Stimulated activated CD4-positive, alpha-beta T cell treated with anti-CD3 and anti-CD28 coated beads, Interleukin-2, amount 100 ng/mL, for 48 hours (primary cell): ENCODE data around the gene TSC22D2.

Source experiments
- DNase-seq, 2 donors: peaks; one replicate each; pipeline ENCODE4 v3.0.0-alpha.2; 2020

Gene TSC22D2

DNA sequence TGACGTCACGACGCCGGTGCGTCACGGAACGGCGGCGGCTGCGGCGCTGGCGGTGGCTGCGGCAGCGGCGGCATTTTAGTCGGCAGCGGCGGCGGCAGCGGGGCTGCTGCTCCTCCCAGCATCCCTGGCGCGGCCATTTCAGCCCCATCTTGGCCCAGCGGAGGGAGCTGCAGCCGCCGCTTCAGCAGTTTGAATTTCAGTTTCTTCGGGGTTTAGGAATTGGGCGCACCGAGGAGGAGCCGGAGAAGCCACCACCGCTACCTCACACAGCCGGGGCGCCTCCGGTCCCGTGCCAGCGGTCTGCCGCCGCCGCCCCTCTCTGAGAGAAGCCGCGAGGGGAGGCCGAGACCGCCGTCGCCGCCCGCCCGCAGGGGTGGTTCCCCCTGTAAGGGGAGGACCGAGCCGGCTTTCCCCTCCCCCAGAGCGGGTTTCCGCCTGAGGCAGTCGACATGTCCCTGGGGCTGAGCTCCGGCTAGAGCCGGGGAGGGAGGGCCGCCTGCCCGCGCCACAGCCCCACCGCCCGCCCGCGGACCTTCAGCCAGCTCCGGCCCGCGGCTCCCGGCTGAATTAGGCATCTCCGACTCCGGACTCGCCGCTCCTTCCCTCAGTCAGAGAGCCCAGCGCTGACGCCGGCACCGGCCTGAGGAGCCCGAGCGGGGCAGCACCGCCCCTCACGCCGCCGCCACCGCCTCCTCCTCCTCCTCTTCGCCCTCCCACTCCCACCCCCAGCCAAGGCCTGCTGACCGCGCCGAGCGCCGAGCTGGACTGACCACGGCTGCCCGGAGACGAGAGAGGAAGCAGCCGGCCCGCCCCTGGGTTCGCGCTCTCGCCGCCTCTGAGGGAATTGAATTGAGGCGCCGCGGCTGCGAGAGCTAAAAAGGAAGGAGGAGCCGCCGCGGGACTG, at the start of gene TSC22D2:
Gene TSC22D2, plus strand, starts transcription at position 78 of the 904 bp plus-strand sequence. CDS start 1,053 bp downstream, outside the sequence.
- peak; percentile 96 to 97 for DNase-seq

DNA sequence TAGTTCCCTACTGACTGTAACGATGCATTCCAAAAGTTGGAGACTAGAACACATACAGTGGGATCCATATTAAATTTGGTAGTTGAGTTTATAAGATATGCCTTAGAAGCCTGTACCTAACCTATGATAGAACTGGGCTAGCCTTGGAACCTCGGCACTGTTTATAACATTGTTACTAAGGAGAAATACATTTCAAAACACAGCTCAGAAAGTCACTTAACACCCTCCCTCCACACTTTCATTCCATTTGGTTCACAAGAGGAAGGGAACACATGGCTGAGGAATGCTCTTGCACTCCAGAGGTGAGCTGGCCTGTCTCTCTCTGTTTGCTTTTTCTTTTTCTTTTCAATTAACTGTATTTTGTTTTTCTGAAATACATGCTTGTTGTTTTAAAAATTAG, 48.7 kb upstream of the TSC22D2 start:
- DNase-seq: no peak

DNA sequence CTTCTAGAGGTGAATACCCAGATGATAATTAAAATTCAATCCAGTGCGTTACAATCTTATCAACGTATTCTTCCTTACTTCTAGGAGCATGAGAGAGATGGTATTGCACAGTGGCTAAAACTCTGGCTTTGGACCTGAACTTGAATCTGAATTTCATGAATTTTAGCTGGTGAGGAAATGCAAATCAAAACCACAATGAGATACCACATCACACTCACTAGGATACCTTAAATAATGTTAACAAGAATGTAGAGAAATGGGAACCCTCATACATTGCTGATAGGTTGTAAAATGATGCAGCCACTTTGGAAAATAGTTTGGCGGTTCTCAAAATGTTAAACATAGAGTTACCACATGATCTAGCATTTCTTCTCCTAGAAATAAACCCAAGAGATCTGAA, 47.1 kb upstream of the TSC22D2 start:
- DNase-seq: no peak

DNA sequence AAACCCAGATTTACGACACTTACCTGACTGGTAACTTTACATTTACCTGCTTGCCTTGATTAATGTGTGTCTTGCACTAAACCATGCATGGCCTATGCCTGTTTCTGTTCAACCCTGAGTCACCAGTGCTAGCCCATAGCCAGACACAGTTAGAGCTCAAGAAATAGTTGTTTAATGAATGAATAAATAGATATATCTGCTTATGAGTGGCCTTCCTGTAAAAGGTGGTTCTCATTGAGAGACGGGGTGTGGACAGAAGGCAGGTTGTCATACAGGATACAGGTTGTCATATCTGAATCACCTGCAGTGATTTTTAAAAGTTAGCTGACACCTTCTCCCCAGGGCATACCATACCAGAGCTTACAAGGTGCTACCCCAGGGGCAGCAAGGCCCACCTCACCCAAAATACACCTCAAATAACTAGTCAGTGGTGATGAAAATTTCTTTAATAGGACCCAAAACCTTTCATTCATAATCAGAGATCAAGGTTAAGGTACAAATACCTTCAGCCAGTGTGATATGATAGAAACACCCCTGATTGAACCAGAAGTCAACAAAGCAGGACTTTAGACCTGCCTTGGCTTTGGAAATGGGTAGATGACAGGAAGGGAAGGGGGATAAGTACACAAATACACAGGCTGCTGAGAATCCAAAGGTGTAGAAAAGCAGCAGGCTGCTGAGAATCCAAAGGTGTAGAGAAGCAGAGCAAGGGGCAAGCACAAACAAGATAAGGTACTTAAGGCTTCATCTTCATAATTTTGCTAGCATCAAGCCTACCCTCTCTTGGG, 45.4 kb upstream of the TSC22D2 start:
- DNase-seq: no peak

DNA sequence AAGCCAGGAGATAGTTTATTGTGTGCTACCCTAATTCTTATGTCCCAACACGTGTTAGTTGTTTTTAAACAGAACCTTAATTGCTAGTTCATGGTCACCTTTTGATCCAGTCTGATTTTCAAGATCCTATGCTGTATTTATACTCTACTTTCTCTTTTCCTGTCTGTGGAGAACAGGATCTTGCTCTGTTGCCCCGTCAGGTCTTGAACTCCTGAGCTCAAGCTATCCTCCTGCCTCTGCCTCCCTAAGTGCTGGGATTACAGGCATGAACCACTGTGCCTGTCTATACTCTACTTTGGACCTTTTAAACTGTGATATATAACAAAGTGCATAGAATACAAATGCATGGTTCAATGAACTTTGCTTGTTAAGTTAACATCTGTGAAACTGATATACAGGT, 44.7 kb upstream of the TSC22D2 start:
- no peak for DNase-seq

DNA sequence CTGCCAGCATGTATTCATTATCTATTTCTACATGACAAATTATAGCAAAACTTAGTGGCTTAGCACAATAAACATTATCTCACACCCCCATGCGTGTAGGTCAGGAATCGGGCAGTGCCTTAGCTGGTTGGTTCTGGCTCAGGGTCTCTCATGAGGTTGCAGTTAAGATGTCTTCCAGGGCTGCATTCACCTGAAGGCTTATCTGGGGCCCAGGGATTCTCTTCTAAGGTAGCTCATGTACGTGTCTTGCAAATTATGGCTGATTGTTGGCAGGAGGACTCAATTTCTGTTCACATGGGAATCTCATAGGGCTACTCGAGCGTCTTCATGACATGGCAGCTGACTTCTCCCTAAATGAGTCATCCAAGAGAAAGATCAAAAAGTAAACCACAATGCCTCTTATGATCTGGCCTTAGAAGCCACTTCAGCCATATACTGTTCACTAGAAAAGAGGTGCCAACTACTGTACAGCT, 42.9 kb upstream of the TSC22D2 start:
- no peak for DNase-seq

DNA sequence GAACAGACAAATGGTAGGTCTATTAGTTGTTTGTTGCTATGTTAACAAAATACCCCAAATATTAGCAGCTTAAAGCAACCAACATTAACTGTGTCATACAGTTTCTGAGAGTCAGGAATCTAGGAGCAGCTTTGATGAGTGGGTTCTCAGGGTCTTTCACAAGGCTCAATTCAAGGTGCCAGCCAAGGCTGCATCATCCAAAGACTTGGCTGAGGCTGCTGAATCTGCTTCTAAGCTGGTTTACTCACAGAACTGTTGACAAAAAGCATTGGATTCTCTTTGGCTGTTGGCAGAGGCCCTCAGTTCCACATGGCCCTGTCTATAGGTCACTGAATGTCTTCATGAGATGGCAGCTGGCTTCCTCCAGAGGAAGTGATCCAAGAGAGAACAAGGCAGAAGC, 40.3 kb upstream of the TSC22D2 start:
- no peak for DNase-seq

DNA sequence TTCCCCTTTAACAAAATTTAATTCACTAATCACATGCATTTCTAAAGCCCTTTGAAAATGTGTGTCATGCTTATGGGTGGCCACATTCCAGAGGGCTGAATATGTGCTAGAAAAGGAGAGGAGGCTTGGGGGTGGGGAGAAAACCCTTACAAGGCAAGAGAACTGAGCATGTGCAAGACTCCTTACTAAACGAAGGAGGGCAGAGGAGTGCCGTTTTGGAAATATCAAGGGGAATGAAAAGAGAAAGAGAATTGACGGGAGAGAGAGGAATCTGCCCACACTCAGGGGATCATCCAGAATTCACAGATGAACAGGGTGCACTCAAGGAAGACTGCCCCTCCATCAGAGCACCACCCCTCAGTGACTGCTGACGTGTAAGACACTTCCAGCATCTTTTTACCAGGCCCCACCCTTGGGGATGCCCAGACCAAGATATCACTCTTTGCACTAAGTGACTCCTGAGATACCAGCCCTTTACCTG, 37.9 kb upstream of the TSC22D2 start:
- DNase-seq: no peak

DNA sequence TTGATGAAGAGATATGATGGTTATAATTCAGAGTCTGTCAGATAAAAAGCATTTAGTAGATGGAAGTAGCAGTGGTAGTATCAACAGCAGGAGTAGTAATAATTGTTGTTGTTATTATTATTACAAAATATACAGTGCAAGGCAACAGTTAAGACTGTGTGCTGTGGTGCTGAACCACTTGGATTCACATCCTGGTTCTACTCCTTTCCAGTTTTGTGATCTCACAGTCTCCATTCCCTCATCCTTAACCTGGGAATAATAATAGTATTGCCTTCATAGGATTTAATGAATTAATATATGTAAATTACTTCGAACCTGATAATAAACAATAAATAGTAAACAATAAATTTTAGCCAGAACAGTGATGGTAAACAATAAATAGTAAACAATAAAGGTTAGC, 37.1 kb upstream of the TSC22D2 start:
- DNase-seq: no peak

DNA sequence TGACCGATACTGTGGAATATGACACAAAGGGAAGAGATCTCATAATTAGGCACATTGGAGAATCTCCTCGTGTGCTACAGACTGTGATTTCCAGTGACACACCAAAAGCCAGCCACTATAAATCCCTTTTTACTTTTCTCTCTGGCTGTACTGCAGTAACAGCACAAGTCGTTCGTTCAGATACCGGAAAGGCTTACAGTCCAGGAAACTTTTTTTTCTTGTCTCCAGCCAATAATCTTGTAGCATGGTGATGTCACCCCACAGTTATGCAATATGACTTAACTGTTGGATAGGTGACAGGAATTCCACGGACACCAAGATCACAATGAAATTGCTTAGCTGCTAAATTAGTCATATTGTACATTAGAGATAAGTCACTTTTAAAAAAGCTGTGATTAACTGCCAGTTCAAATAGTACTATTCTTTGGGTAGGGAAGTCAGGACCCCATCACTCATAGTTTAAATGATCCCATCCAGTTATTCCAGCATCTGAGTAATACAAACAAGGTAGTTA, 36.3 kb upstream of the TSC22D2 start:
- no peak for DNase-seq

DNA sequence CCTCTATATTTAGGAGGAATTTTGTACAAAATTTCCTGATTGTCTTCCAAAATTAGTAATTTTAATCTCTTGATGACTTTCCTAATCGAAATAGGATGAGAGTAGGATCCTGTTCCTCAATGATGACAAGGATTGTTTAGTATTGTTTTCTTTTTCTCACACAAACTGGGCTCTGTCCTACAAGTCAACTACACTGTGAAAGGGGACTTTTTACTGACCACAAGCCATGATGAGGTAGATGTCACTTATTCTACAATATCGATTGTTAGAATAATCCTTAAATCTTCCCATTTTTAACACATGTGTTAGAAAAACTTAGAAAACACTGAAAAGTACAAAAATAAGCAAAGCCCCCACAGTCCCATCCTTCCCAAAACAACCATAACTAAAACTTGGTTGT, 35.8 kb upstream of the TSC22D2 start:
- DNase-seq: no peak

DNA sequence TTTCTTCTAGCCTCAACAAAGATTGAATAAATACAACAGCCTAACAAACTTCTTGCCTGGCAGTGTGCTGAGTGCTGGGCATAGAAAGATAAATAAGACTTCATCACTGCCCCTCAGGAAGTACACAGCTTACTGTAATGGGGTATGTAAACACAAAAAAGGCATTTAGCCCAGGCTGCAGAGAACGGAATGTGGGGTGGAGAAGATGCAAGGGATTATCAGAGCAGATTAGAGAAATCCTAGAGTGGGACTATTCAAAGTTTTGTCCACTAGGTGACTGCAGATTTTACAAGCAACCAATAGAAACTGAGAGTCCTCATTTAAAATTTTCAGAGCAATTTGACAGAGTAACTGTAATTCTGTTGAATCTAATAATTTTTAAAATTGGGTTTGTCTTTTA, 35.4 kb upstream of the TSC22D2 start:
- DNase-seq: no peak

DNA sequence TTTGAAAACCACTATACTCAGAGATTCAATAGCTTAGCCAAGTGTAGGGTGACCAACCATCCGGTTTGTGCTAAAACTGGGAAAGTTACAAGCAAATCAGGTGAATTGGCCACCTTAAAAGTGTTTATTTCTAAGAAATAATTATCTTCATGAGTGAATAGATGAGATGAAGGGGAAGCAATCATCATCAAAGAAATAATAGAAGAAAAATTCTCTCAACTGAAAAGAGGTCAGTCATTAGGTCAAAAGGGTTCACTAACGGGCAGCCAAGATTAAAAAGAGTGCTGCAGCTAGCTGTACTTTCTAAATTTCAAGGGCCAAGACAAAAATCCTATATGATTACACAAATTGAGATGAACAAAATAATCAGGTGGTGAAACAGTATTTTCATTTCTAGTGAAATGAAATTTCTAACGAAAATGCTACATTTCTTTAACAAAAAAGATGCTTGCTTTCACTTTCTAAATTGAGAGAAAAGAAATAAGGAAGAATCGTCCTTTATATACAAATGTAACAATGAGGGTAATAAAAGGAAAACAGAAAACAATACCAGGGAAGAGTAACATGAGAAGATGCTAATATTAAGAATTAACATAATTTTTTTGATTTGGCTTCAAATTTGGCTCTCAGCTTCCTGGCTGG, 34.7 kb upstream of the TSC22D2 start:
- no peak for DNase-seq

DNA sequence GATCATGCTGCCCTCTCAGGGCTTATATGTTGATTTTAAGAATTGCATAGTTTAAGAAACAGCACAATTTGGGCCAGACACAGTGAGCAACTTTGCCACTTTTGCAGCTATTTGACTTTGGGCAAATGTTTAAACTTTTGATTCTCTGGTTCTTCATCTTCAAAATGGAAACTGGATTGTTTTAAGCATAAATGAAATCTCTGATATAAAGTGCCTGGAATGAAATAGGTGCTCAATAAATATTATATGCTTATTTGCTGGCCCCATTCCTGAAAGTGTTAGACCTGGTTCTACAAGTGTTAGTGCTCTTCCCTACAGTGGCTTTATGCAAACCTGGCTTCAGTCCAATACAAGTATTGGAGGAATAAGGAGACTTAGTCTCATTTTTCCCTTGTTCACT, 33.1 kb upstream of the TSC22D2 start:
- no peak for DNase-seq

DNA sequence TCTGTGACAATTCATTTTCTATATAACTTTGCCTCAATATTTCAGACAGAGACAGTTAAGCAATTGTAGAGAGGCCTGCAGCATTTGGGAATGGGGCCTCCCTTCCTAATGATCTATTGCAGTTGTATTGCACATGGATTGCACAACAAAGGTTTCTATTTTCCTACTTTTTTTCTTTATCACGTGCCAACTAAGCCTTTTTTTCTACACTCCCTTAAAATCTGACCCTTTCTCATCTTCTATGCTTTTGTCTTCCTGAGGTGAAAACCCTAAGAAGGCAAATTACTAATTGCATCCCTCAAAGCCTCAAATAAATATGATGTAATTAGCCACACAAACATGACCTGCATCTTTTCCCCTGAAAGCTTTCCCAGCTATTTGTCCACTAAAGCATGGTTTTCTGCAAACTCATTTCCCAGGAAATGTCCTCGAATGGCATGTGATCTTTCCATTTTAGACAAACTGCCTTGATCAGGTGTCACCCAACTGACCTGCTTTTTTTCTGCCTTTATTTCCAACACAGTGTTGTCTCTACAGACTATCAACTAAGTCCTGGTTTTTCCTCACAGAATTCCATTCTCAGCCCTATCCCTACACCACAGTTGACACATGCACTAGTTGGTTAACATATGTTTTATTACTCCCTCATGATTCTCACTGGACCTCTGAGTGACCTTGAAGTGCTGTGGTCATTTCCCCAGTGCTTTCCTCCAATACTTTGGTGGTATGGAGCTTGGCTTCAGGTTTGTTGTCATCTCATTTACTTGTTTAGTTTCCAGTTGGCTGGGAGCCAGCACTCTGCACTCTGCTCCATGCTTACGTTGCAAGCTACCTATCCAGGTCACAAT, 31.9 kb upstream of the TSC22D2 start:
- DNase-seq: no peak

DNA sequence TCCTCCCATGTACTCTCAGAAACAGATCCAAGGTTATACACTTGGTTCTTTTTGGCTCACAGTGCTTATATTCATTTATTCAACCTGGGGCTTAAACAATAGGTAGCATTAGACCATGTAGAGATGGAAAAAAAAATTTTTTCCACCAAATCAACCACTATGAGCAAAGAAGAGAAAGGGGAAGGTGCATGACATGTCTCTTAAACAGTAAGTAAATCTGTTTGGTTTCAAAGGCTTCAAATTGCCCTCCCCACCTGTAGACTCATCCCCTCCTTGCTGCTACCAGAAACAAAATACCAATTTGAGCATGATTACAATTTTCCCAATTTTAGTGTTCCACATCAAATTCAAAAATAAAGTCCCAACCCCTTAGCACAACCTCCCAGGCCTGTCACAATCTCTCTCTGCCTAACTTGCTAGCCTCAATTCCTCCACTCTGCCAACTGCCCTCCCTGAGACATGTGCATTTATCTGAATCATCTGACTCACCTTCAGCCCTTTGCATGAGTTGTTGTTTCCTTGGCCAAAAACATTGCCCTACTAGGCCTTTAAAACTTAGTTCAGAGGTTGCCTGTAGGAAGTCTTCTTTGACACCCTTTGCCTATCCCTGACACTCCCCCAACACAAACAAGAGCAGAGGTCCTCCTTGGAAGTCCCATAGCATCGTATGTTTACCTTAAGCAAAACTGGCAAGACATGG, 30.3 kb upstream of the TSC22D2 start:
- no peak for DNase-seq

DNA sequence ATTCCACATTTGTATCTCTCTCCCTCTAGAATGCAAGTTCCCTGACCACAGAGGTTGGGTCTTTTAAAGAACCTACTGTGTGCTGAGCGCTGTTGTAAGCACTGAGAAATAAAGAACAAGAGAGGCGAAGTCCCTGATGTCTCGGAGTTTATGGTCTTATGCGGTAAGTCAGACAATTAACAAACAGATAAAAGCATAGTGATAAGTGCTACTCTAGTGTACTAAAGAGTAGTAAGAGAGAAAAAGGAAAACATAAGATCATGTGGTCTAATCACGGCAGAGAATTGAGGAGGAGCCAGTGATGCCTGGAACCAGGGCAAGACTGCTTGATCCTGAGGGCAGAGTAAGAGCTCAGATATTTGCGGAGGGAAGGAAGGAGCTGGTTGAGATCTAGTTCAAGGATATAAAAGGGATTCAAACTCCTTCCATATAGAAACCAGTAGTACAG, 29.8 kb upstream of the TSC22D2 start:
- no peak for DNase-seq

DNA sequence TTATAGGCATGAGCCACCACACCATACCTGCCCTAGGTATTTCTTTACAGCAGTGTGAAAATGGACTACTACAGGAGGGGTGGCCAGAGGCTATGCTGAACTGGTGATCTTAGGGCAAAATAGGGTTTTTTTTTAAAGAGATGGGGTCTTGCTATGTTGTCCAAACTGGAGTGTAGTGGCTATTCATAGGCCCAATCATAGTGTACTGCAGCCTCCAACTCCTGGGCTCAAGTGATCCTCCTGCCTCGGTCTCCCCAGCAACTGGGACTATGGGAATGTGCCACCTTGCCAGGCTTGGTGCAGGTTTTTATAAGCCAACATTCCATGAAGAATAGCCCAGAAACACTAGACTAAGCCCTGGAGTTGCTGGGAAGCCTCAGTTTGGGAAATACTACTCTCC, 28.6 kb upstream of the TSC22D2 start:
- no peak for DNase-seq

DNA sequence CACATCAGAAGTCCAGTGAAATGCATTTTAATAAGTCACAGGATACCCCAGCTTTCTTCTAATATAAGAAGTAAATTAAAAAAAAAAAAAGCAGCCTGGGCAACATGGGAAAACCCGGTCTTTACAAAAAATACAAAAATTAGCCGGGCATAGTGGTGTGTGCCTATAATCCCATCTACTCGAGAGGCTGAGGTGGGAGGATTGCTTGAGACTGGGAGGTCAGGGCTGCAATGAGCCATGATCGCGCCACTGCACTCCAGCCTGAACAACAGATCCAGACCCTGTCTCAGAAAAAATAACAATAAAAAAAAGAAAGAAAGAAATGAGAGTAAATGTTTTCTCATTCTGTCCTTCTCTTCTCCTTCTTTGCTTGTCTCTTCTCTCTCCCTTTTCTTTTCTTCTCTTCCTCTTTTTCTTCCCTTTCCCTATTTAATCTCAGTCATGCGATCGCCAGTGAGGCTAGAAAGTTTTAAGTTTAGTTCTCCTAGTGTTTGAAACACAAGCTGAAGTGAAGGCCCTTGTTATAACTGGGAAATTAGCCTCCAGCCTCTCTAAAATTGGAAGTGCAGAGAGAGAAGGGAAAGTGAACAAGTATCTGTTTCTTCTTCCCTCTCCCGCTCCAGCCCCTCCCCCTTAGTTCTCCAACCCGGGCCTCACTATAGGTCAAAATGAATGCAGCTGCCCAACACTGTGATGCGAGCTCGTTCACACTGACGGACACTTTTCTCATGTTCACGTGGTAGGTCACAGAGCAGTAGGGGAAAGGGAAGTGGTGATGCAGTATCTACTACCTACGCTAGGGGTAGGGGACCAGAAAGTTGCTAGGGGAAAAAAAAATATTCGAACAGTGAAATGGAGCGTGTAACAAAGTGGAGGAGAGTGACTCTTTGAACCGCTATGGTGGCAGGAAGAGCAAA, 23.5 kb upstream of the TSC22D2 start:
- peak; percentile 31 to 32 for DNase-seq
